NCI-H748 (cell line): Measurements from ENCODE around the gene NMD3.
"Not testable (repeated sequence)": the region's sequence is repeated elsewhere in the genome, so short reads cannot be mapped to it uniquely, and the experiment has no call there.

Experiments used
- DNase-seq: peaks from one replicate; lab custom pipeline; 2025; ENCODE audit not compliant: unreplicated experiment; lab: John Stamatoyannopoulos, UW

The NMD3 gene

DNA sequence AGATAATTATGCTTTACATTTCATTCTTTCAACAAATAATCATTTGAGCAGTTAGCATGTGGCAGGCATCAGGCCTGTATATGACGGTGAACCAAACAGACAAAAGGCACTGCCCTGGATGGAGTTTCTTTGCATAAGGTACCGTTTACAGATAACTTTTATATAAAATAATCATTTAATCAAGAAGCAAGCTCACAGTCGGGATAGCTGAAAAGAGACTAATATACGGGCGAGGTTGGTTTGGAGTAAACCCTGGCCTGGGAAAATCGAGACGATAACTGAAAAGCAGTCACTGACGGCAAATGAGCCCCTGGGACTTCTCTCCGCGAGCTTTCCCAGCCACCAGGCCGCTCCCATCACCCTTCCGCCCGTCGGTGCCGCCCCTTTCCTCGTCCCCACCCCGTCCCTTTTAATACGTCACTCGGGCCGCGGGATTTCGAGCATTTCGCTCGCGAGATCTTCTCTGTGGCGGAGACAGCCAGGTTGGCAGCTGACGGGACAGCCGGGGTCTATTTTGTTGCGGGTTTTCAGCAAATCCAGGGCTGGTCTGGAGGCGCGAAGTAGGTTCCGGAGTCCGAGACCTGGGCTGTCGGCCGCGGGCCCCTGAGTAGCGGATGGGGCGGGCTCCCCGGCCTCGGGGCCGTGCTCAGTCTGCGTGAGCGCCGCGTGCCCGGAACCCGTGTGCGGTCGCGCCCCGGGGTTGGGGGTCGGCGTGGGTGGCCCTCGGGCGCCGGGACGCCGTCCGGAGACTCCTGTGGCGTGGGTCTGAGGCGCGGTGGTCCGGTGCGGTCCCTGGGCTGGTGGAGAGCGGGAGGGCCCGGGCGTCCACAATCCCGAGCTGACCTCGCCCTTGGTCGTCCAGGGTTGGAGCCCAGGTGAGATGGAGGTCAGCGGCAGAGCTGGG lies at the start of gene NMD3:
Gene NMD3, plus strand, starts transcription at position 462 of the 904 bp plus-strand sequence. CDS start 703 bp downstream, outside the sequence.
- DNase-seq, result peak; percentile 92

DNA sequence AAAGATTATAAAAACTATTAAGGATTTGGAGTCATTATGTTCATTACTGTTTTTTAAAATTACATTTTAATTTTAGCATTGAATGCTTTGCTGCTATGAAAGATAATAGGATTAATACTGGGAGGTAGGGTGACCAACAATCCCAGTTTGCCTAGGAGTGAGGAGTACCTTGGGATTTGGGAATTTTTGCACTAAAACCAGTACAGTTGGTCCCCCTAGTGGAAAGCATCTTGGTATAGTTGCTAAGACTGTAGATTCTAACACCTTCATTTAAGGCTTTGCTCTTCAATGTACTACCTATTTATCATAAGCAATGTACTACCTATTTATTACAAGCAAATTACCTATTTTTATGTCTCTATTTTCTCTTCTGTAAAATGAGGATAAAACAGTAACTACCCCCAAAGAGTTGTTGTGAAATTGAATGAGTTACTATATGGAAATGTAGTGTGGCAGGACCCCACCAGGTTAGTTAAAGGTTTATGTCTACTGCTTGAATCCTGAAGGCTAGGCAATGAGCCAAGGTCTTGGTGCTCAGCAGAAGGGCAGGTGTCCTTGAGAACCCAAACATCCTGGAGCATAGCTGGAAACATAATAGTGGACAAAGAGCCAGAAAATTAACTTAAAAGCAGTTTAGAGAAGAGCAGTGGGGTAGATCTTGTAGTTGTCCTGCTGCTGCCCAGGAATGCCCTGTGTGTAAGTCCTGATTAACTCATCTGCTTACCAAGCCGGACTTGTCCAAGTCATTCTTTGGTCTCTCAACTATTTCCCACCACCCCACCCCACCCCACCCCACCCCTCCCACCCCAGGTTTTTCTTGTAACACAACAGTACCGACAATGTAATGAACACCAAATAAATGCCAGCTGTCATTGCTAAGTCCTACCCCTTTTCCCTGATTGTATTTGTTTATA lies 49.2 kb upstream of the NMD3 start:
- peak; percentile 32 for DNase-seq

GRCh38 chr3:161175506-161175905 lies 45.6 kb upstream of the NMD3 start:
- DNase-seq, result peak; percentile 61

DNA sequence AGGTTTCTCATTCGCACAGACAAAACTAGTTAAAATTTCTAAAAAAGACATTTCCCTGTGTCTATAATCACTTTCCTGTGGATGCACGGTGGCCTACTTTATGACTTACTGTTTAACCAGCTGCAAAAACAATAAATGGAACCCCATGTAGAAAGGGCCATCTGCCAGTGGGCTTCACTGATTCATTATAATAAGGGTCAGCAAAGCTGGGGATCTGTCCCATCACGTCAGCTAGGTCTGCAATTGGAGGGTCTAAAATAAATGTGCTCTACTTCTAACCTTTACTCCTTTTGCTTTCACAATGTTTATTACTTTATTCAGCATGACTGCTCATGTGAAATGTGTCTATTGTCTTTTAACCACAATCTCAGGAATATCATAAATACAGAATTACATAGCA lies 43.1 kb upstream of the NMD3 start:
- DNase-seq, result peak; percentile 89

GRCh38 chr3:161181371-161181770 lies 39.7 kb upstream of the NMD3 start:
- DNase-seq, result not testable (repeated sequence)

DNA sequence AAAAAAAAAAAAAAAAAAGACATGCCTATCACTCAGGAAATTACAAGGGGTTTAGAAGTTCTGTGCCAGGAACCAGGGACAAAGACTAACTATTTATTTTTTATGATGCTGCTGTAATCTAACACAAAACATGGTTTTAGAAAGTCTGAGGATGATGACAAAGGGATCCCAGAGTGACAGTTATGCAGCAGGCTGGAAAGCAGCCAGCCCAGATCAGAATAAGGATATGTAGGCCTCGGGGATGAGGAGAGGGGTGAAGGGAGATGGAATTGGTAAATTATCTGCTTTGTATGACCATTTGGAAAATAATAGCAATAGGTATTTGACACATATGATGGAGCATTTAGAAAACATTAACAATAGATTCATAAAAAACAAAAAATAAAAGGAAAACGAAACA lies 34.1 kb upstream of the NMD3 start:
- DNase-seq, result no peak

DNA sequence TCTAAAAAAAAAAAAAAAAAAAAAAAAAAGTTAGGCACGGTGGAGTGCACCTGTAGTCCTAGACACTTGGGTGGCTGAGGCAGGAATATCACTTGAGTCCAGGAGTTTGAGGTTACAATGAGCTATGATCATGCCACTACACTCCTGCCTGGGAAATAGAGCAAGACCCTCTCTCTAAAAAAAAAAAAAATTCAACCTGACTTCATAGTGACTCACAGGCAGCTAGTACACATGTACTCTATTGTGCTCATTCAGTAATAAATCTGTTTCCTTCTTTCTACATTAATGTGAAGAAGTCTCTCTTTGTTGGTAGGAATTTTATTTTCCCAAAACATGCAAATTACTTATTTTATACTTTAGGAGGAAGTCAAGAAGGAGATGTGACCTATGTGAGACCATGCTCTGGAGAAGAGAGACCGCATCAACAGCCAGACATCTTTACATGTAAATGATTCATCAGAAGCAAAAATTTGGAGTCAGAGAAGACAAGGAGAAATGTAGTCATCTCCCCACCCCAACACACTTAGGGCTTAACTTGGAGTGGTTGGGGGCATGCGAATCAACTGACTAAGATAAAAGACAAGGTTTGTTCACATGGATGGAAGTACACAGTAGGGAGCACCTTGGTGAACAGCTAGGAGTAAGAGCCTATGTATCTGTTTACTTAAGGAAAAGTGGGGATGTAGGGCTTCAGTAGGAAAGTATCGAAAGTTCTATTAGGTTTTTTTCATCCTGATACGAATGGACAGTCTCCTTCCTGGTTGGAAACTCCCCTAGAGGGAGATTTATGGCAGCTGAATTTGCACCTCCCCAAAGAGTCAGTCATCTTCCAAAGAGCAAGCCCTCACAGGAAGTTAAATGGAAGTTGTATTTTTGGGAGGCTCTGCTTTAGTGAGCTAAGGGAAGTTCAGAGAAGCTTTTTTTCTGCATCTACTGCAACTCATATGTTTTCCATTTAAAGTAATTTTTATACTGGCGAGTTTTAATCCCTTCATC lies 23.0 kb upstream of the NMD3 start:
- DNase-seq, result no peak

DNA sequence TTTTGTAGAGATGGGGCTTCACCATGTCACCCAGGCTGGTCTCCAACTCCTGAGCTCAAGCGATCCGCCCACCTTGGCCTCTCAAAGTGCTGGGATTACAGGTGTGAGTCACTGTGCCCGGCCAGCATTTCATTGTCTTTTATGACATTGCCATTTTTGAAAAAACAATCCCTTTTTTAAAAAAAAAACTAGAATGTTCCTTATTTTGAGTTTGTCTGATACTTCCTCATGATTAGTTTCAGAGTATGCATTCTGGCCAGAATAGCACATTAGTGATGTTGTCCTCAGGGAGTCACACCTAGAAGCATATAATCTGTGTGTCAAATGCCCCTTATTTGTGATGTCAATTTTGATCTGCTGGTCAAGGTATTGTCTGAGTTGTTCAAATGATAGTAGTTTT lies 21.2 kb upstream of the NMD3 start:
- DNase-seq, result no peak

DNA sequence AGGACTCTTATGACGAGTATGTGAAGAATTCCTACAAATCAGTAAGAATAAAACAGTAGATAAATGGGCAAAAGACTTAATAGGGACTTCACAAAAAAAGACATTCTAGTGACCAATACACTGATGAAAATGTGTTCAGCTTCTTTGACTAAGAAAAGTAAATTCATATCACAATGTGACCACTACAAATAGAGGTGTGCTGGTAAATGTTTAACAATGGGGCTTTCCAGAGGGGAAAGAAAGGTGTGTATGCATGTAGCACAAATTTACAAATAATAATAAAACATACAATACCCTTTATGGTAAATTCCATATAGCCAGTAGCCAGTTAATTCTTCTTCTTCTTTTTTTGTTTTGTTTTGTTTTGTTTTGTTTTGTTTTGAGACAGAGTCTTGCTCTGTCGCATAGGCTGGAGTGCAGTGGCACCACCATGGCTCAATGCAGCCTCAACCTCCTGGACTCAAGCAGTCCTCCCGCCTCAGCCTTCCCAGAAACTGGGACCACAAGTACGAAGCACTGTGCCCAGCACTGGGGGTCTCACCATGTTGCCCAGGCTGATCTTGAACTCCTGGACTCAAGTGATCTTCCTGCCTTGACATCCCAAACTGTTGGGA lies 17.5 kb upstream of the NMD3 start:
- DNase-seq, result no peak

DNA sequence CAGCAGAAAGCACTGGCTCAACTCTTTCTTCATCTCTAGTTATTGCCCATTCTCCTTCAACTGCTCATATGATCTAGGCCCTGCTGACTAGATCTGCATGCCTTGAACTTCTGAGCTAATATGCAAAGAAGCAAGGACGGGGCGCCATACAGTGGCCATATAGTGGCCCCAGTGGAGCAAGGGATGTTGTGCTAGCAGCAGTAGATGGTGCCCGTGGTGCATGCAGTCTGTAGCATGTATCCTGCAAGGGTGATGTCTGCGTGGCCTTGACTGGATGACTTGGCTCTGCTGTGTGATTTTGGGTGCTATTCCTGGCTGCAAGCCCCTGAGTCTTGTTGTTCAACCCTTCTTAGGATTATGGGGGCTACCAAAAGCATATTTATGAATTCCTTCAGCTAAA lies 12.2 kb upstream of the NMD3 start:
- DNase-seq, result peak; percentile 1

DNA sequence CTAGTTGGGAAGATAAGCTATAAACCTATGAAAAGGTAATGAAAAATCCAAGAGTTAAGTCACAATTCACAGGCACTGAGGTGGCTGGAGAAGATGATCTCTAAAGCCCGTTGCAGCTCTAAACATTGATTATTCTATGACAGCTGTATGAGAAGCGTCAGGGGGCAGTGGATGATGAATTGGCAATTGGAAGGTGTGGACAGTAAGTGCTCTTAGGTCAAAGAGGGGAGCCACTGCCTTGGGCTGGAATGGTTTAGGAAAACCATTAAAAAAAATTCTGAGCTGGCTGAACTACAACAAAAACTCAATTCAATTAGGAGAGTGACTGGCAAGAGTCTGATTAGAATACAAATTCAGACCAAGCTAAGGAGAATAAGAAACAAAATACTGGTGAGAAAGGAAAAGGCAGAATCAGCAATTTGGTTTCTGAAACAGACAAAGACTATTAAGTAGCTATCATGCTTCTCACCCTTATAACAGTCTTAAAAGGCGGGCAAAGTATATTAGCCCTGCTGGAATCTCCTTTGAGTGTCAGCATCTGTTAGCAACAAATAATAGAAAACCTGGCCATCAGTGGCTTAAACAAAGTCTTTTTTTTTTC lies 8.8 kb upstream of the NMD3 start:
- no peak for DNase-seq

DNA sequence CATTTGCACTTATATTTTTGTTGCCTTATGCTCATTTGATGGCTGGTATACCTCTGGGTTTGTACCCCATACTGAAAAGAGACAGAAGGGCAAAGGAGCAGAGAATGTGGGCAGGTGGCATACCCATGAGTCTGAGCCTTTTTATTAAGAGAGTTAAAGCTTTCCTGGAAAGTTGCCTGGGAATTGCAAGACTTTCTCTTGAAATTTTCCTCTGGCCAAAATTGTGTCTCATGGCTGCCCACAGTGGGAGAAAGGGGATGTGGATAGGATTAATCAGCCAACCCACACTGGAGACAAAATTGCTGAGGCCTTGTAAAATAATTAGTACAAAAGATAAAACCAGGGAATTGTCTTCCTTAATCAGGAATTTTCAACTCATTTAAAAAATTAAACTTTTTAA lies 8.2 kb upstream of the NMD3 start:
- no peak for DNase-seq

- no peak for DNase-seq
Measured at GRCh38 chr3:161213644-161214043, 7.5 kb upstream of the NMD3 start.

DNA sequence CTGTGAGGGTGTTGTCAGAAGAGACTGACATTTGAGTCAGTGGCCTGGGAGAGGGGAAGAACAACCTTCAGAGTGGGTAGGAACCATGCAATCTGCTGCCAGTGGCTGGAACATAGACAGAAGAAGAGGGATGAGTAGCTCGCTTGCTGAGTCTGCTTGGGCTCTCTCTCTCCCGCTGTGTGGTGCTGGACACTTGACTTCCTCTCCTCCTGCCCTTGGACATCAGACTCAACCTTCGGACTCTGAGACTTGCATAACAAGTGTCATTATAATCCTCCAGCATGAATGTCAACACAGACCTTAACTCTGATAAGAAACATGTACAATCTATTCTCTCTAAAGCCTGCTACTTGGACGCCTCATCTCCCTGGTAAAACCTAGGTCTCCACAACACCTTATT lies 5.9 kb upstream of the NMD3 start:
- DNase-seq, result no peak

GRCh38 chr3:161217496-161217895 lies 3.6 kb upstream of the NMD3 start:
- no peak for DNase-seq

GRCh38 chr3:161219495-161219894 lies 1.6 kb upstream of the NMD3 start:
- no peak for DNase-seq

DNA sequence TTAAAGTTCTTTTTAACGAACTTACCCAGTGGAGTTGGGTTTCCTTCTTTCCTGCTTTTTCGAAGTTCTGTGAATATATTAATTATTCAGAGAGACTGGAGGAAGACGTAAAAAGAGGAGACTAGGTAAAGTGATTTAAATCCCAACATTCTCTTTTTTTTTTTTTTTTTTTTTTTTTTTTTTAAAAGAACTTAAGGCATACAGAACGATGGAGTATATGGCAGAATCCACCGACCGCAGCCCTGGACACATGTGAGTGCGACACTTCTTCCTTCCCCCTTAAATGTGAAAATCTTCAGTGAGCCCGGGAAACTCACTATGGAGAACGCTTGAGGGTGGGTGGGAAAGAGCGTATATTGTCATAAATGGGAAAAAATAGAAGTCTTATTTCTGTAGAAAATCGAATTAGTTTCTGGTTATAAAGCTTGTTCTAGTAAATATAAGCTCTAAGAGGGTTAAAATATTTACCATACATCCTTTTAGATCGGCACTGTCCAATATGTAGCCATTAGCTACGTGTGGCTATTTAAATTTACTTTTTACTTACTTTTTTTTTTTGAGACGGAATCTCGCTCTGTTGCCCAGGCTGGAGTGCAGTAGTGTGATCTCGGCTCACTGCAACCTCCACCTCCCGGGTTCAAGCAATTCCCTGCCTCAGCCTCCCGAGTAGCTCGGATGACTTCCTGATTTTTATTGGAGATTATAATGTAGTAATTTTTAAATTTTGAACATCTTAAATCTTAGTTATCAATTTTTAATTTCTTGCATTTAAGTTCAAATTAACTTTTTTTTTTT lies 892 bp downstream of the NMD3 start:
- peak; percentile 16 for DNase-seq

DNA sequence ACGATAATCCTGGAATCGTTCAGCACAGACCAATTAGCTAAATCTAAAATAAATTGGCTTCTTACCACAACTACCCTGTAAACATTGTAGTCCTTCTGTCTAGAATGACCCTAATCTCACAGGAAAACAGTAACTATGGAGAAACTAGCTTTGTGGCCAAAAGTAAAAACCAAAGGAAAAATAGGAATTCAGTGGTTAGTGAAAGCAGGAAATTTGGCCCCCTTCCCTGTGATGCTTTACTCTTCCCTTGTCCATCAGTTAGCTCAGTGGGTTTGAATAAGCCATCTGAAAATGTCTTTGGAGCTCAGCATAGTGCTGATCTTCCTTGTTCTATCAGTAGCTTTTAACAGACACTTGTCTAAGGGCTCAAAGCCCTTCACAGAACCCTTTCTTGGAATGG lies 1.6 kb downstream of the NMD3 start:
- peak; percentile 26 for DNase-seq

GRCh38 chr3:161224786-161225185 lies 3.7 kb downstream of the NMD3 start:
- no peak for DNase-seq
